Peyer's patch (tissue), 4 donors: ENCODE results near the gene DHRS1.

Experiments
- POLR2A ChIP-seq, 2 donors: fragments of 450-650 bp; IDR thresholded peaks; one replicate each; pipeline ENCODE4 v1.5.1; 2017; ENCODE audit warnings: antibody characterized with exemption in 2 of 2, mild to moderate bottlenecking in 2 of 2, moderate library complexity in 2 of 2
- TF ChIP-seq, protein P1 (sequence below), 6 experiments: fragments of 450-650 bp in 4 of 6; fragments of 200-600 bp in 2 of 6; sonication (generic) in 1 of 6; IDR thresholded peaks; one replicate each; pipeline ENCODE4 v1.5.1; 2017 to 2019; ENCODE audit warnings: antibody characterized with exemption in 6 of 6, mild to moderate bottlenecking in 3 of 6, moderate library complexity in 1 of 6

DNA sequence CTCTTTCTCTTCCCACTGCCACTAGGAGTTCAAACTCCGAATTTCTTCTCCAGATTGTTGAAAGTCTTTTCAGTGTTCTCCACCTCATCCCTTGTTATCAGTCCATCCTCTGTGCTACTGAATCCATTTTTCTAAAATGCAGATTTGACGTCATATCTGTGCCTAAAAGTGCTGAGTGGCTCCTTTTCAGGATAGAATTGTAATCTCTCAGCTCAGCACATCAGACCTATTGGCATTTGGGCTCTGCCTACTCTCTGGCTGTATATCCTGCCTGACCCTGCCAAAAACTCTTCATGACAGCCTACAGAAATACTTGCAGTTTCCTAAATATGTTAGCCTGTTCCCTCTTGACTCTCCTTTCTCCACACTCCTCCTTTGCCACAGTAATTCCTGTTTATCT is 27.1 kb downstream of the DHRS1 start:
- TF ChIP-seq, protein P1, sequence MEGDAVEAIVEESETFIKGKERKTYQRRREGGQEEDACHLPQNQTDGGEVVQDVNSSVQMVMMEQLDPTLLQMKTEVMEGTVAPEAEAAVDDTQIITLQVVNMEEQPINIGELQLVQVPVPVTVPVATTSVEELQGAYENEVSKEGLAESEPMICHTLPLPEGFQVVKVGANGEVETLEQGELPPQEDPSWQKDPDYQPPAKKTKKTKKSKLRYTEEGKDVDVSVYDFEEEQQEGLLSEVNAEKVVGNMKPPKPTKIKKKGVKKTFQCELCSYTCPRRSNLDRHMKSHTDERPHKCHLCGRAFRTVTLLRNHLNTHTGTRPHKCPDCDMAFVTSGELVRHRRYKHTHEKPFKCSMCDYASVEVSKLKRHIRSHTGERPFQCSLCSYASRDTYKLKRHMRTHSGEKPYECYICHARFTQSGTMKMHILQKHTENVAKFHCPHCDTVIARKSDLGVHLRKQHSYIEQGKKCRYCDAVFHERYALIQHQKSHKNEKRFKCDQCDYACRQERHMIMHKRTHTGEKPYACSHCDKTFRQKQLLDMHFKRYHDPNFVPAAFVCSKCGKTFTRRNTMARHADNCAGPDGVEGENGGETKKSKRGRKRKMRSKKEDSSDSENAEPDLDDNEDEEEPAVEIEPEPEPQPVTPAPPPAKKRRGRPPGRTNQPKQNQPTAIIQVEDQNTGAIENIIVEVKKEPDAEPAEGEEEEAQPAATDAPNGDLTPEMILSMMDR (IDR thresholded peaks at IDR 0.05): no peak
- TF ChIP-seq POLR2A (IDR thresholded peaks at IDR 0.05): no peak
